ENCODE measurements around the gene TMPRSS12.
"Not testable (repeated sequence)": the region's sequence is repeated elsewhere in the genome, so short reads cannot be mapped to it uniquely, and the experiment has no call there.

TMPRSS12 gene

DNA sequence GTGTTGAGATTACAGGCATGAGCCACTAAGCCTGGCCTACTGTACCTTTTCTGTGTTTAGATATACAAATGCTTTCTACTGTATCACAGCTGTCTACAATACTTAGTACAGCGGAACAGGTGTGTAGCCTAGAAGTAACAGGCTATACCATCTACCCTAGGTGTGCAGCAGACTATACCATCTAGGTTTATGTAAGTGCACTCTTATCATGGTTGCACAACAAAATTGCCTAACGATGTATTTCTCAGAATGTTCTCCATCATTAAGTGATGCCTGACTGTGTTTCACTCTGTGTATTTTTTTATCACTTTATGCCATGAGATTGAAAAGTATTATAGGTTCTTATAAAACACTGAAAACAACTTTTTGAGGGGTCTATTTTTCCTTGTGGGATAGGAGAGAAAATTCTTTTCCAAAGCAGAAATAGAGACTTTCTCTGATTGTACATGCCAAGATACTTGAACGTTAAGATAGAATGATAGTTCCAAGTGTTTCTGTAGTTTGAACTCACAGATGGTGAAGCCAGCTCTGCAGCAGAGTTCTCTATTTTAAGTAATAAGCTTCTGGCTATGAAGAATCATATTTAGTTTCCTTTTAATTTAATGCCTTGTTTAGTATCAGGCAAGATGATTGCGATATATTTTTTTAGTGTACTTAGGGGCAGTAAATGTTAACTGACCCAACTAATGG is 17.0 kb downstream of the TMPRSS12 start:
- DNase-seq: no peak

DNA sequence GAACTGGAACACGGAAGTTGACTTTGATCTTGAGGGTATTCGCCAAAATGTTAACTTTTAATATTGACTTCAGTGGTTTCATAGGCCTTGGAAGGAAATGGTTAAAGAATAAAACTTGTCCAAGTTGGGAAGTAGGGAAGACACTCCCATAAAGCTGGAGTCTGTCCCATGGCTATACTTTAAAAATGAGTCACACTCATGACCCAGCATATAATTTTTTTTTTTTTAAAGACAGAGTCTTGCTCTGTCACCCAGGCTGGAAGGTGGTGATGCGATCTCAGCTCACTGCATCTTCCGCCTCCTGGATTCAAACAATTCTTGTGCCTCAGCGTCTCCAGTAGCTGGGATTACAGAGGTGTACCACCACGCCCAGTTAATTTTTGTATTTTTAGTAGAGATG is 19.6 kb downstream of the TMPRSS12 start:
- DNase-seq: peak; percentile 9 to 28 (median 20)

DNA sequence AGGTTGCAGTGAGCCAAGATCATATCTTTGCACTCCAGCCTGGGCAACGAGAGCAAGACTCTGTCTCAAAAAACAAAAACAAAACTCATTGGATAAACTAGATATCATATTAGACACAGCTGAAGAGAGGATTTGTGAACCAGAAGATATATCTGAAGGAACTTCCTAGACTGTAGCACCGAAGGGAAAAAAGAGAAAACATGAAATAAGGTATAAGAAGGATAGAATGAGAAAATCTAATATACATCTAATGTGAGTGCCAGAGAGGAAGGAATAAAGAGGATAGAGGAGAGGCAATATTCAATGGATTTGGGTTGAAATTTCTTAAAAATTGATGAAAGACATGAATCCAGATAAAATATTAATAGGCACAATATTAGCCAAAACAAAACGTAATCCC is 22.5 kb downstream of the TMPRSS12 start:
- no peak for DNase-seq

DNA sequence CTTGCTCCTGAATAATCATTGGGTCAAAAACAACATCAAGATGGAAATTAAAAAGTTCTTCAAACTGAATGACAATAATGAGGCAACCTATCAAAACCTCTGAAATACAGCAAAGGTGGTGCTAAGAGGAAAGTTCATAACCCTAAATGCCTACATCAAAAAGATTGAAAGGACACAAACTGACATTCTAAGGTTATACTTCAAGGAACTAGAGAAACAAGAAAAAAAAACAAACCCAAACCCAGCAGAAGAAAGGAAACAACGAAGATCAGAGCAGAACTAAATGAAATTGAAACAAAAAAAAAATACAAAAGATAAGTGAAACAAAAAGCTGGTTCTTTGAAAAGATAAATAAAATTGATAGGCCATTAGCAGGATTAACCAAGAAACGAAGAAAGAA is 26.2 kb downstream of the TMPRSS12 start:
- not testable (repeated sequence) for DNase-seq

DNA sequence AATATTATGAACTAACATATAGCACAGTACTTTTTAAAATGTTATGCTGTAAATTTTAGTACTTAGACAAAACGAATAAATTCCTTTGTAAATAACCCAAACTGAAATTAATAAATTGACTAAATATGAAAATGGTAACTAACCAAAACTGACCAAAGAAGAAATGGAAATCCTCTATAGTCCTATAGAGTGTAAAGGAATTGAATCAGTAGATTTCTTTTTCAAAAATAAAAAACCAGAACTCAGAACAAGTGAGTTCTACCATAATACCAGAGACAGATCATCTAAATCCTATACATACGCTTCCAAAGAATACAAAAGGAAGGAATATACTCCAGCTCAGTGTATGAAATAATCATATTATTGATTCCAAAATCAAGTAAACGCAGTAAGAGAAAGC is 39.8 kb downstream of the TMPRSS12 start:
- DNase-seq: no peak

DNA sequence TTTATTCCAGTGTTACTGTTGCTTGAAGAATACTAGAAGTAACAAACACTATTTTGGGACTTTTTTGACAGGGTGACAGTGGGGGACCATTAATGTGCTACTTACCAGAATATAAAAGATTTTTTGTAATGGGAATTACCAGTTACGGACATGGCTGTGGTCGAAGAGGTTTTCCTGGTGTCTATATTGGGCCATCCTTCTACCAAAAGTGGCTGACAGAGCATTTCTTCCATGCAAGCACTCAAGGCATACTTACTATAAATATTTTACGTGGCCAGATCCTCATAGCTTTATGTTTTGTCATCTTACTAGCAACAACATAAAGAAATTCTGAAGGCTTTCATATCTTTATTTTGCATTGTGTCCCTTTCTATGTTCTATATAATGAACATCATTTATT is 44.5 kb downstream of the TMPRSS12 start:
- DNase-seq: no peak

DNA sequence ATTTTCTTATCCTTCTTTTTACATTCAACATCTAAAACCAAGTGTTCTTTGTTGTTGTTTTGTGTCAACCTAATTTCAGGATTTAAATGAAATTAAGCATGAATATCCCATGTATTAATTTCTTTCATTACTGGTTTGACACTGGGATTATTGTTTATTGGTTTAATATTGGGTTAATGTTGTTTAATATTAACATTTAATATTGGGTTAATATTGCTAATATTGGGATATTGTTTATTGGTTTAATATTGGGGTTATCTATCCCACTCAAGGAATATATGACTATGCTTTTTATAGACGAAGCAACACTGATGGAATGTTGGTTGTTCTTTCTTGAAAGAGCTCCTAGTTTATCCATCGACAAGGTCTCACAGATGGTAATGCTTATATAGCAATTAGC is 45.9 kb downstream of the TMPRSS12 start:
- DNase-seq: no peak

DNA sequence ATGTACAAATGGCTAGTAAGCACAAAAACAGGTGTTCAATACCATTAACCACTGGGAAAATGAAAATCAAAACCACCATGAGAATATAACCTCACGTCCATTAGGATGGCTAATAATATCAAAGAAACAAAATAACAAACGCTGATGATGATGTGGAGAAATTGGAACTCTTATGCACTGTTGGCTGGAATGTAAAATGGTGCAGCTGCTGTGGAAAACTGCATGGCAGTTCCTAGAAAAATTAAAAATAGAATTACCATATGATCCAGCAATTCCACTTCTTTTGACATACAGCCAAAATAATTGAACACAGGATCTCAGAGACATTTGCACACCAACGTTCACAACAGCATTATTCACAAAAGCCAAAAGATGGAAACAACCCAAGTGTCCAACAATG is 51.5 kb downstream of the TMPRSS12 start:
- no peak for DNase-seq

DNA sequence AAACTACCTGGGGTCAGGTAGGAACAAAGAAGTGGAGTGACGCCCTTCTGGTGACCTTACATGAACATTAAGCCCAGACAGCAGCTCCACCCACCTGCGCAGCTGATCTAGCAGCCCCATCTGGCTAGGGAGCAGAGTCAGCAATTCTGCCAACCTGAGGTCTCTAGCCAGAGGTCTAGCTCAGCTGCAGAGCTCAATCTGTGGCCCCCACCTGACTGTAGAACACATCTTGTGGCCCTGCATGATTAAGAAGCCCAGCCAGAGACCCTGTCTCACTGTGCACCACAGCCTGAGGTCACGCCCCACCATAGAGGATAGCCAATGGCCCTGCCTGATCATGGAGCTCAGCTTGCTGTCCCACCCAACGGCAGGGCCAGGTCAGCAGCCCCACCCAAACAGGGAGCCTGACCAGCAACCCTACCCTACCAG is 59.0 kb downstream of the TMPRSS12 start:
- no peak for DNase-seq

DNA sequence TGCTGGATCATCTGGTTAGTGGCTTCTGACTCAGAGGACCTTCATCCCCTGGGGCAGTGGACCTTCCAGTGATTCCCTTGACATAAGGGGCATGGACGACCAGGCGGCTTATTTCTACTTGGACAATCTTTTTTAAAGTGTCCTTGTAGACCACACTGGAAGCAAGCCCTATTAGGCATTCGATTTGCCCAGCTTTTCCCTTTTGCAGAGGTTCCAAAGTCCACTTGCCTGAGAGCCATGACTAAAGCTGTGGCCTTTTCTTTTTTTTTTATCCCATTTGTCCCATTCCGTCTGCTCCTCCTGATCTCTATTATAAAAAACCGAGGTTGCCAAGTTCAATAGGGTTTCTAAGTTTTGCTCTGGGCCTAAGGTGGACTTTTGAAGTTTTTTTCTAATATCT is 65.8 kb downstream of the TMPRSS12 start:
- DNase-seq: not testable (repeated sequence)

DNA sequence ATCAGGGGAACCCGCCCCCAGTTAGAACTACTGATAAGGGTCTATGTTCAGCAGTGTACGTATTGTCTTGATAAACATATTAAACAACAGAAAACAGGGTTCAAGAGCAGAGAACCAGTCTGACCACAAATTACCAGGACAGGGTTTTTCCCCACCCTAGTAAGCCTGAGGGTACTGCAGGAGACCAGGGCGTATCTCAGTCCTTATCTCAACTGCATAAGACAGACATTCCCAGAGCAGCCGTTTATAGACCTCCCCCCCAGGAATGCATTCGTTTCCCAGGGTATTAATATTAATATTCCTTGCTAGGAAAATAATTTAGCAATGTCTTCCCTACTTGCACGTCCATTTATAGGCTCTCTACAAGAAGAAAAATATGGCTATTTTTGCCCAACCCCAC is 69.6 kb downstream of the TMPRSS12 start:
- DNase-seq: not testable (repeated sequence)

DNA sequence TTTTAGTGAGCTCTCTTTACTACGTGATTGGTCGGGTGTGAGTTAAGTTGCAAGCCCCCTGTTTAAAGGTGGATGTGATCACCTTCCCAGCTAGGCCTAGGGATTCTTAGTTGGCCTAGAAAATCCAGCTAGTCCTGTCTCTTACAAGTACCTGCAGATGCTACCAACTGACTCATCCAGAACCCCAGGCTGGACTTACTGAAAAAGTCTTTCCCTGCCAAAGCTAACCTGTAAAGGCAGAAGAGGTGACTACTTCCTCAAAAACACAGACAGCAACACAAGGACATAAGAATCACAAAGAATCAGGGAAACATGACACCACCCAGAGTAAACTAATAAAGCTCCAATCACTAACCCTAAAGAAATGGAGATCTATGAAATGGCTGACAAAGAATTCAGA is 70.5 kb downstream of the TMPRSS12 start:
- no peak for DNase-seq

DNA sequence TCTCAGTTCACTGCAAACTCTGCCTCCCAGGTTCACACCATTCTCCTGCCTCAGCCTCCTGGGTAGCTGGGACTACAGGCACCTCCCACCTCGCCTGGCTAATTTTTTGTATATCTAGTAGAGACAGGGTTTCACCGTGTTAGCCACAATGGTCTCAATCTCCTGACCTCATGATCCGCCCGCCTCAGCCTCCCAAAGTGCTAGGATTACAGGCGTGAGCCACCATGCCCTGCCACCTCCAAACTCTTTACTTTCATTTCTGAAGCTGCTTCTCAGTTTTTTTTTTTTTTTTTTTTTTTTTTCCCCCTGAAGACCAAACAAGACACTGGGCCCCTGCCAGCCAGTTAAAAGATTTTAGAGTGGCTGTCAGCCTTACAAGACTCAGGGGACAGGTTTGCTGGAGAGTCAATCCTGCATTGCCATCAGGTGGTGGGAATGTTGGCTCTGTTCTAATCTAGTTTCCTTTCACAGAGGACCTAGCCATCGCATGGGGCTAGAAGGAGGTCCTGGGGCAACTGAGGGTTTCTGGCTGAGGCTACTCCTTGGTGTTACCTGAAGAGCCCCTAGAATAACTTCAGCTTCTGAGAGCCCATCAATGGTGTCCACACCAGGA is 72.3 kb downstream of the TMPRSS12 start:
- no peak for DNase-seq

DNA sequence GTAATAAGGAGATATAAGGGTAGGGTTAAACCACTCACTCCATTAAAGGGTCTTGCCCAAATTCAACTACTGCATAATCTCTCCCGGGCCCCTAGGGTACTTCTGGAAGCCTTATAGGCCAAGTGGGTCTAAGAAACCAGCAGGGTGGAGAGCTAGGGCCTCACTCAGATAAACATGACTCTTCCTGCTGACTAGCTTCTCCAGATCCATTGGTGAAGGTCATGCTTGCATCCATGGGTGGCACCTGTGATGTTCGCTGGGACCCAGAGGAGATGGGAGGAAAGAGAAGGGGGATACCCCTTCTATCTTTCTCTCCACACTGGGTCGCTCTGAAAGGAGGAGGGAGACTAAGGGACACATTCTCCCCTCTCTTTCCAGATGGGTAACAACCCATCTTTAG is 73.6 kb downstream of the TMPRSS12 start:
- no peak for DNase-seq

DNA sequence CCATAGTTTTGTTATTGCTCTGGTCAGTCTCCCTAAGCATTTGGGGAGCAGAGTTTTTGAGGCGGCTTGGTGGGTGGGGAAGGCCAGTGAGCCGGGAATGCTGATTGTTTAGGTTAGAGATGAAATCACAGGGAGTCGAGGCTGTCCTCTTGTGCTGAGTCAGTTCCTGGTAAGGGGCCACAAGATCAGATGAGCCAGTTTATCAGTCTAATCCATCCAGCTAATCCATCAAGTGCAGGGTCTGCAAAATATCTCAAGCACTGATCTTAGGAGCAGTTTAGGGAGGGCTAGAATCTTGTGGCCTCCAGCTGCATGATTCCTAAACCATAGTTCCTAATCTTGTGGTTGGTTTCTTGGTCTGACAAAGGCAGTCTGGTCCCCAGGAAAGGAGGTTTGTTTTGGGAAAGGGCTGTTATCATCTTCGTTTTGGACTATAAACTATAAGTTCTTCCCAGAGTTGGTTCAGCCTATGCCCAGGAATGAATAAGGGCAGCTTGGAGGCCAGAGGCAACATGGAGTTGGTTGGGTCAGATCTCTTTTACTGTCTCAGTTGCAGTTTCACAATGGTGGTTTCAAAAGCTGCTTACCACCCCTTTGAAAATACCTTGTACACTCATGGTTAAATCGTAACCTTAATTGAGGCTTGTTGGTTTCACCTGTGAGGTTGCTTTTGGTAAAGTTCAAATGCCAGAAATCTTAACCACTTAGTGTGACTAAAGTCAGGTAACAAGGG is 76.0 kb downstream of the TMPRSS12 start:
- DNase-seq: no peak

DNA sequence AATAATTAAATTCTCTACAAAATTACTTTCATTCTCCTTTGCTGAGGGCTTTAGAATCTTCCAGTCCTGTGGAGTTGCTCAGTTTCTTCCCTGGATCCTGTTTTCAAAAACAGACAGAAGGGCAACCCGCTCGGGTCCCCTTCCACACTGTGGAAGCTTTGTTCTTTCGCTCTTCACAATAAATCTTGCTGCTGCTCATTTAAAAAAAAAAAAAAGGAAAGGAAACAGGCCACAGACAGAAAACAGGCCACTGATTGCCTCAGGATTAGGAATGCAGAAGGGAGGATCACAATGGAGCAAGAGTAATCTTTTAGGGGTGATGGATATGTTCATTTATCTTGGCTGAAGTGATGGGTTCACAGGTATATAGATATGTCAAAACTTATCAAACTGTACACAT is 80.1 kb downstream of the TMPRSS12 start:
- no peak for DNase-seq

DNA sequence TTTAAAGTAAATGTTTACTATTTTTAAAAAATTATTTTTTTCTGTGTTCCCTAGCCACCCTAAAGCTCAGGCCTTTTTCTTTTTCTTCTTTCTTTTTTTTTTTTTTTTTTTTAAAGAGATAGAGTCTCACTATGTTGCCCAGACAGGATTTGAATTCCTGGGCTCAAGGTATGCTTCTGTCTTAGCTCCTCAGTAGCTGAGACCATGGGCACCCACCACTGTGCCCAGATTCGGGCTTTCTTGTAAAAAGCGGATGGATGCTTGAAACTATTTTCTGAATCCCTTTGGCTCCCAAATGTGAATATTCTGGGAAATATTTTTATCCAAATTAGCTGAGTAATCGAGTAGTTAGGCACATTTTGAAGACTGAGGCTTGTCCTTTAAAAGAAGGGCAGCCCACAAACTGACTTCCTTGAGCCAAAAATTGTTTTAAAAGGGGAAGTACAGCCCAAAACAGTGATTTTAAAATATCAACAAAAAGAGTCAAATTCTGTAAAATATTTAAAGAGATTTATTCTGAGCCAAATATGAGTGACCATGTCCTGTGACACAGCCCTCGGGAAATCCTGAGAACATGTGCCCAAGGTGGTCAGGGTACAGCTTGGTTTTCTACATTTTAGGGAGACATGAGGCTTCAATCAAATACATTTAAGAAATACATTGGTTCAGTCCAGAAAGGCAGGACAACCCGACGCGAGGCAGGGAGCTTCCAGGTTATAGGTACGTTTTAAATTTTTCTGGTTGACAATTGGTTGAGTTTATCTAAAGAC is 80.8 kb downstream of the TMPRSS12 start:
- DNase-seq: peak in 2 of 3 donors; percentile 39 to 44

DNA sequence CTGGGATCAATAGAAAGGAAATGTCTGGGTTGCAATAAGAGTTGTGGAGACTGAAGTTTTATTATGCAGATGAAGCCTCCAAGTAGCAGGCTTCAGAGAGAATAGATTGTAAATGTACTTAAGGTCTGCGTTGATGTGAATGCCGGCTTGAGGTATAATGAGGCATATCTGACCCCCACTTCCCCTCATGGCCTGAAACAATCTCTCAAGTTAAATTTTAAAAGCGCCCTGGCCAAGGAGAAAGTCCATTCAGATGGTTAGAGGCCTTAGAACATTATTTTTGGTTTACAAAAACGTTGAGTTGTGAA is 81.4 kb downstream of the TMPRSS12 start:
- DNase-seq: no peak

DNA sequence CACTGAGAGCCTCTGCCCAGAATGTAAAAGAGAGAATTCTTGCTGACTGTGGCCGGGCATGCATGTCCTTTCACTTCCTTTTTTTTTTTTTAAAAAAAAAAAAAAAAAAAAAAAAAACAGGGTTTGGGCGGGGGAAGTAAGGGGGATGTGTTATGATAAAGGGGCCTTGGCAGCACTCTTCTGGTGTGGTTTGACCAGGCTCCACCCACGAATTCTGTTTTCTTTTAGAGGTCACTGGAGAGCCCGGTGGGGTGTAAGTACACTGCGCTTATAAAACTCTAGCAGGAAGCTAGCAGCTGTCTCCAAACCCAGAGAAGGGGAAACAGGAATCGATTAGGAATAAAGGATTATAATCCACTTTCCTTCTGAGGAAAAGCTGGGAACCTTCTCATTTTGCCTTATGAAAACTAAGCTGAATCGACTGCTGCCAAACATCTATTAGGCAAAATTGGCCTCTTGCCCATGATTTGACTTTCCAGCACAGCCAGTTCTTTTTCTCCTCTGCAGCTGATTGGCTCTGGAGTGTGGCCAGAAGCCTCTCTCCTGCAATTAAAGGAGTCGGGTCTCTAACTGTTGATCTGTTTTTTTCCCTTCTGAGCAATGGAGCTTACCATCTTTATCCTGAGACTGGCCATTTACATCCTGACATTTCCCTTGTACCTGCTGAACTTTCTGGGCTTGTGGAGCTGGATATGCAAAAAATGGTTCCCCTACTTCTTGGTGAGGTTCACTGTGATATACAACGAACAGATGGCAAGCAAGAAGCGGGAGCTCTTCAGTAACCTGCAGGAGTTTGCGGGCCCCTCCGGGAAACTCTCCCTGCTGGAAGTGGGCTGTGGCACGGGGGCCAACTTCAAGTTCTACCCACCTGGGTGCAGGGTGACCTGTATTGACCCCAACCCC is 82.0 kb downstream of the TMPRSS12 start:
- DNase-seq: peak; percentile 79 to 89 (median 87)

DNA sequence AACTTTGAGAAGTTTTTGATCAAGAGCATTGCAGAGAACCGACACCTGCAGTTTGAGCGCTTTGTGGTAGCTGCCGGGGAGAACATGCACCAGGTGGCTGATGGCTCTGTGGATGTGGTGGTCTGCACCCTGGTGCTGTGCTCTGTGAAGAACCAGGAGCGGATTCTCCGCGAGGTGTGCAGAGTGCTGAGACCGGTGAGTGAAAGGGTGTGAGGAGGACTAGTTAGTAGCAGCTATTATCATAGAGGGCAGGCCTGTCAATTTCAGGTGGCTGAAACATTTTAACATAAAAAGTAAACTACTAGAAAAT is 82.6 kb downstream of the TMPRSS12 start:
- DNase-seq: no peak

DNA sequence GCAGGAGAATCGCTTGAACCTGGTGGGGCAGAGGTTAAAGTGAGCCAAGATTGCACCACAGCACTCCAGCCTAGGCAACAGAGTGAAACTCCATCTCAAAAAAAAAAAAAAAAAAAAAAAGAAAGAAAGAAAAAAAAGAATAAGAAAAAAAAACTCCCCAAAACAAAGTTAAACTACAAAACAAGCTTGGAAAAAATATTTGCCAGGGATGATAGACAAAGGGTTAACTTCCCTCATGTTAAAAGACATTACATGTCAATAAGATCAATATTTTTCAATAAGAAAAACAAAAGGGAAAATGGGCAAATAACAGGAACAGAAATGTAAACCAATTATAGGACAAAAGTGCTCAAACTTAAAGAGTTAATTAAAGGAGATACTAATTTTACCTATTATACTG is 83.2 kb downstream of the TMPRSS12 start:
- no peak for DNase-seq

DNA sequence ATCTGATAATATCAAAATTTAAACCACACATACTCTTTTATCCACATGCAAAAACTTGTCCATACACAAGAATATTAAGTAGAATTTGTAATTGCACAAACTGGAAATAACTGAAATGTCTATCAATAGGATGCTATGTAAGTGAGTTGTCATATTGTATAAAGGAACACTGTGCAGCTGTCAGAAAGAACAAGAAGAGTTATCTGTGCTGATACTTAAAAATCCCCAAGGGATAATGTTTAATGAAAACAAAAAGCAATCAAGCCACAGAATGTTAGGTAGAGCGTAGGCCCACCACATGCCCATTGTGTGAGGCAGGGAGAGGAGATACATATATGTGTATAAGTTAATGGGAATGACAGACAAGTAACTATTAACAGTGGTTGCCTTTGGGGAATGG is 83.7 kb downstream of the TMPRSS12 start:
- DNase-seq: no peak

DNA sequence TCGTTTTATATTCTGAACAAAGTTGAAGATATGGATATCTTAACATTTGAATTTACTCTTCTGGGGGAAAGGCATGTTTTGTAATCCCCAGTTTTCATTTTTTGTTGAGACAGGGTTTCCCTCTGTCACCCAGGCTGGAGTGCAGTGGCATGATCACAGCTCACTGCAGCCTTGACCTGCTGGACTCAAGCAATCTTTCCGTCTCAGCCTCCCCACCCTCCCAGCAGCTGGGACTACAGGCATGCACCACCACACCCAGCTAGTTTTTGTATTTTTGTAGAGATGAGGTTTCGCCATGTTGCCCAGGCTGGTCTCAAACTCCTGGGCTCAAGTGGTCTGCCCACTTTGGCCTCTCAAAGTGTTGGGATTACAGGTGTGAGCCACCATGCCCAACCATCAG is 84.2 kb downstream of the TMPRSS12 start:
- not testable (repeated sequence) for DNase-seq

Data from suppressor macrophage treated with lipopolysaccharide for 1 hour (primary cell).